ENCODE measurements around the gene GSS.

DNA sequence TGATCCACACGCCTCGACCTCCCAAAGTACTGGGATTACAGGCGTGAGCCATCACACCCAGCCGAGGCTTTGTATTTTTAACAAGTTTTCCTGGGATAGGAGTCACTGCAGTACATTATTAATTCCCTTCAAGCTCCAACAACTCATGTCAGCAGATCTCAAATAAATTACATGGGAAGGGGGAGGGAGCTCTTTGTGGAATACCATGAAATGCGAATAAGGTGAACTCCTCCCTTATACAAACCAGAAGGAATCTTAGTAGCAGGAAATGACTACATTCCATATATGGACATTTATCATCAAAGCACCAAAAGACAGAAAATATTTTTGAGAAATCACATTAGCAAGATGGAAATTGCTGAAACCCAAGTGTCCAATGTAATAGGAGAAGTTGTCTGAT lies 2.9 kb downstream of the GSS start:
- TF ChIP-seq, protein P1, sequence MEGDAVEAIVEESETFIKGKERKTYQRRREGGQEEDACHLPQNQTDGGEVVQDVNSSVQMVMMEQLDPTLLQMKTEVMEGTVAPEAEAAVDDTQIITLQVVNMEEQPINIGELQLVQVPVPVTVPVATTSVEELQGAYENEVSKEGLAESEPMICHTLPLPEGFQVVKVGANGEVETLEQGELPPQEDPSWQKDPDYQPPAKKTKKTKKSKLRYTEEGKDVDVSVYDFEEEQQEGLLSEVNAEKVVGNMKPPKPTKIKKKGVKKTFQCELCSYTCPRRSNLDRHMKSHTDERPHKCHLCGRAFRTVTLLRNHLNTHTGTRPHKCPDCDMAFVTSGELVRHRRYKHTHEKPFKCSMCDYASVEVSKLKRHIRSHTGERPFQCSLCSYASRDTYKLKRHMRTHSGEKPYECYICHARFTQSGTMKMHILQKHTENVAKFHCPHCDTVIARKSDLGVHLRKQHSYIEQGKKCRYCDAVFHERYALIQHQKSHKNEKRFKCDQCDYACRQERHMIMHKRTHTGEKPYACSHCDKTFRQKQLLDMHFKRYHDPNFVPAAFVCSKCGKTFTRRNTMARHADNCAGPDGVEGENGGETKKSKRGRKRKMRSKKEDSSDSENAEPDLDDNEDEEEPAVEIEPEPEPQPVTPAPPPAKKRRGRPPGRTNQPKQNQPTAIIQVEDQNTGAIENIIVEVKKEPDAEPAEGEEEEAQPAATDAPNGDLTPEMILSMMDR (IDR thresholded peaks at IDR 0.05): no peak
- TF ChIP-seq POLR2A (IDR thresholded peaks at IDR 0.05): no peak

Measured in thyroid gland (tissue), 4 donors.